RKO (cell line): Measurements from ENCODE around the gene CASZ1.

Experiments
- DNase-seq: peaks from one replicate; pipeline ENCODE4 v3.0.0-alpha.2; 2016; ENCODE audit warnings: low spot score

Gene CASZ1

GRCh38 chr1:10638559-10639005, 157.9 kb downstream of the CASZ1 start:
- no peak for DNase-seq

GRCh38 chr1:10637834-10638558, 158.4 kb downstream of the CASZ1 start:
- DNase-seq = no peak

DNA sequence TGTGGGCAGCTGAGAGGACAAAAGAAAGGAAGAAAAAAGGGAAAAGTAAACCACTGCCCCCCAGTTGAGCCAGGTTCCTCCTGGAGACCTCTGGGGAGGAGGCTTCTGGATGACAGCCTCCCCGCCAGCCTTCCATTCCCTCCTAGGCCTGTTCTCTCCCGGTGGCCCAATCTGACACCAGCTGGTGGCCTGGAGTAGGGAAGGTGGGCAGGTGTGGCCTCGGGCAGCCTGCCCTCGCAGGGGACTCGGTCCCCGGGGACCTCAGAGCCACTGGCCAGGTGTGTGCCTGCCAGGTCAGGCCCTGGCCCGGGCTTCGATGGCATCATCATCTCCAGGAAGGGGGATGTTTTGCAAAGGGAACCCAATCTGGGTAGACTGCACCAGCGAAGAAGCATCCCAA, 159.0 kb downstream of the CASZ1 start:
- DNase-seq = no peak

- DNase-seq = no peak
These were observed 160.5 kb downstream of the CASZ1 start for GRCh38 chr1:10635992-10636391.

GRCh38 chr1:10635085-10635896, 161.2 kb downstream of the CASZ1 start:
- DNase-seq = no peak

DNA sequence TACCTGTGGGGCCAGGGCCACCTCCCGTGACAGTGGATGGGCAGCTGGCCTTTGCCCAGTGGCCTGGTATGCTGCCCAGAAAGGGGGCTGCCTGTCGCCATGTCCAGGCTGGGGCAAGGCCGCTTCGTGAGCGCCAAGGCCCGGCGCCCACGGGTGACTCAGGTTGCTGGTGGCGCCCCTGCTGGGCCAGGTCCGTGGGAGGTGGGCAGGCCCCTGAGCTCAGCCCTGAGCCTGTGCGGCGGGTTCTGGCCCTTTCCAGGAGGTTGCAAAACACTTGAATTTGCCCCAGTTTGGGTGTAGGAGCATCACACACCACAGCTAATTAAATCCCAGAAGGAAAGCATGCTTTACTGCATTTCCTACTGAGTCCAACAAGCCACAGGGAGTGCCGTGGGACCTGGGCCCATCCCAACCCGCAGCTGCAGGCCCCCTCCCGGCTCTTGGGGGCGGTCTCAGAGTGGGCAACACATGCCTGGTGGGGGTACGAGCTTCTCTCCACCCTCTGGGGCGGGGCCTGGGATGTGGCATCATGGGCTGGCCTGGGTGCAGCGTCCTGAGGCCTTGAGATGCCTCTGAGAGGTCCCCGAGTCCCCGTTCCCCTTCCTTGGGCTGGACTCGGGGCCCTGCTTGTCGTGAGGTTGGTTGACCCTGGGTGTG, 161.9 kb downstream of the CASZ1 start:
- DNase-seq = no peak

DNA sequence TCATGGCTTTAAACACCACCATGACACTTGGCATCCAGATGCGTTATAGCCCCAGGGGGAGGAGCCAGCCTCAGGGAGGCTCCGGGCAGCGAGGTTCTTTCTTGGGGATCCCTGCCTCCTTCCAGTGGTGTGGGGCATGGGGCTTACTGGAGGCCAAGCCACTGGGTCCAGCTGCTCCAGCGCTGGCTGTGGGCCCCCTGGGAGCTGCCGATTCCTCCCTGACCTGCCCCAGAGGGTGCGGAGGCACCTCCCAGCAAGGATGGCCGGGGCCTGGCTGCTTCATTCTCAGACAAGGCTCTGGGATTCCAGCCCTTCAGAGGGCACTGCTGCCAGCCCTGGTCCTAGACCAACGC, 162.4 kb downstream of the CASZ1 start:
- no peak for DNase-seq

DNA sequence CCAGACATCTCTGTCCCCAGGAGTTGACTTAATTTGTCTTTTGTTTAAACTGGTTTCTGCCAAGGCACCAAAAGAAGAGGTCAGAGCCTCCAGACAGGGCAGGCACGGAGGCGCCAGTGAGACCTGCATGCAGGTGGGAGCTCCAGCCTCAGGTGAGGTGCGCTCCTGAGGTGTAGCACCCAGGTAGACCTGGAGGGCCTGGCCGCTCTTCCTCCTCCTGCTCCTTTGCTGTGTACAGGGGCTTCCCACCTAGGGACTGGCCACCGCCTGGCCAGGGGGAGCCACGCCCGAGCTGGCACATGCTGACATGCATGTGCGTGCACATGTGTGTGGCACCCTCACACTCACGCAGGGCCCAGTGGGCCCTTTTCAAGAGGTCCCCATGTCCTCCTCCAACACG, 163.0 kb downstream of the CASZ1 start:
- no peak for DNase-seq

DNA sequence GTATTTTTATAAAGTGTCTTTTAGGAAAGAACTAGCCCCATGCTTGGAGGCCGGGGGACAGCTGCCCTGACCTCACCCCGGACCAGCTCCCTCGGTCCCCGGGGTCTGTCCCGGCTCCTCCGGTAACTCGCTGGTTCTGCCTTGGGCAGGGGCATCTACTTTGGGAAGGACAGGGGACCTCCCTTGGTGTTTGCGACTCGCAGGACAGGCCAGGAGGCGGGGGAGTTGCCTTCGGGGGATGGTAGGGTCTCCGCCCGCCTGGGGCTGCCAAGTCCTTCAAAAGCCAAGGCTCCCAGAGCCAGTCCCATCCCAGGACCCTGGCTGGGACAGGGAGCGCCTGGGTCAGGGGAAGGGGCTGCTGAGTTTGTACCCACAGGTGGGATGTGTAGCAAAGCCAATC, 163.8 kb downstream of the CASZ1 start:
- no peak for DNase-seq

DNA sequence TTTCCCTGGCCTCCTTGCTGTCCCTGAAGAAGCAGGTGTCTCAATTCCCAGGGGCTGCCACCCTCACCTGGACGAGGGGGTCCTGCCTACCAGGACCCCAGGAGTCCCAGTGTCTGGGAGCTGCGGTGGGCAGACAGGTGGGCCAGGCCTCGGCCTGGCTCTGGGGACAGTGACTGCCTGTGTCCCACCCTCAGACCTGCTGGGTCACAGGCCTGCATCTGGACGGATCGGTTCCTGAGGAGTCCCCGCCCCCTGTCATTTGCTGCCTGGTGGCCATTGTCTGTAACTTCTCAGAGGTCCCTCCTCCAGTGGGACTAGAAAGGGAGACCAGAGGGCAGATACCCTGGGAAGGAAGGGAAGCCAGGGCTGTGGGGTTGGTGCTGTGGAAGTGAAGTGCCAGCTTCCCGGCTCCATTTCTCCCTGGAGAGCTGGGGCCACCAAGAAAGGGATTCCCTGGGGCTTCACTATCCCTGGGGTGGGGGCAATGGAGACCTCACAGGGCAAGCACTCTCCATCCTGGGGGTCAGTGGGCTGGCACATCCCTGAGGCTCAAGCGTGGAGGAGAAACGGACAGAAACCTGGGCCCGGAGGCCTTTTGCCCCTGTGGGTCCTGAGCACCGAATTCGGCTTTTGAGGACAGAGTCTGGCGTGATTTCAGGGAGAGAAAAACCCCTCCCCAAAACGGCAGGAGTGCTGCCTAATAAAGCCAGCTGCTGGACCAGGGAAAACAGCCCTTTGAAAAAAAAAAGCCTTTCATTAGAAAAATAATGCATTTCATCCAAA, 164.4 kb downstream of the CASZ1 start:
- DNase-seq = no peak

DNA sequence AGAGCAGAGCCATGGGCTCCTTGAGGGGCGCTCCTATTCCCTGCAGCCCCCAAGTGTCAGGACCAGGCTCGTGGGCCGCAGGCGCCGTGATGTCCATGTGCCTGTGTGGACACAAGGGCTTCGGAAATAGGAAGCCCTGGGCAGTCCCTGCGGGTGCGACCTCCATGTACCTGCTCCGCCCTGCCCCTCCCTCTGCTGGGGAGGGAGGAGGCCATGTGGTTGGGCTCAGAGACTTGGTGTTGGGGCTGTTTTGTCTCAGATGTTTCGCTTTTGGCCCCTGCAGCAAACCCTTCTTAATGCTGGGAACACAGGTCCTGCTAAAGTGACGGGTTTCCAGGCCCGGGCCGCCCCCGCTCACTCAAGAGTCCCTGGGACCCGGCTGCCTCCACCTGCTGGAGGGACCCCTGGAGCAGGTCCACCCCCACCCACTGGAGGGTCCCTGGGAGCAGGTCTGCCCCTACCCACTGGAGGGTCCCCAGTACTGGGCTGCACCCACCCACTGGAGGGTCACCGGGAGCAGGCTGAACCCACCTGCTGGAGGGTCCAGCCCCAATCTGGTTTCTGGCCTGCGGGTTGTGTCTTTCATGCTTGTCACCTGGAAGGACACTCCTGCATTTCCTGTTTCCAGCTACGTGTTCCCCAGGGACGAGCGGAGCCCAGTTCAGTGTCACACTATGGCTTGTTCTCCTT, 165.2 kb downstream of the CASZ1 start:
- DNase-seq = no peak

DNA sequence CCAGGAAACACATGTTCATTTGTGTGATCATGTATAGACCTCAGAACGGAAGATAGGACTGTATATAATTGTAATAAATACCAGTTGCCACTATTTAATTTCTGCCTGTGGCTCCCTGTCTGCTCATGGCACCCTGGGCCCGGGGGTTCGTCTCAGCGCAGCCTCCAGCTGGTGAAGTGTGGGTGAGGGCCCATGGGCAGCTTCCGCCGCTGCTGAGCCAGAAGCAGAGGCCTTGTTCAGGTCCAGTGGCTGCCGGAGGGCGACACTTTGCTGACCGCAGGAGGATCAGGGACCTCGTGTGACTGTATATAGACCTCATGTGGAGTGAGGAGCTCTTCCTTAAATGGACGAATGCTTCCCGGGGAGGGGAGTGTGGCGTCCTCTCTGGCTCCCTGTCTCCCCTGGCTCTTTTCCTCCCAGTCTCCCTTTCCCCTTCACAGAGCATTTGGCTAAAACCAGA, 165.8 kb downstream of the CASZ1 start:
- no peak for DNase-seq

GRCh38 chr1:10629816-10630571, 166.5 kb downstream of the CASZ1 start:
- no peak for DNase-seq

DNA sequence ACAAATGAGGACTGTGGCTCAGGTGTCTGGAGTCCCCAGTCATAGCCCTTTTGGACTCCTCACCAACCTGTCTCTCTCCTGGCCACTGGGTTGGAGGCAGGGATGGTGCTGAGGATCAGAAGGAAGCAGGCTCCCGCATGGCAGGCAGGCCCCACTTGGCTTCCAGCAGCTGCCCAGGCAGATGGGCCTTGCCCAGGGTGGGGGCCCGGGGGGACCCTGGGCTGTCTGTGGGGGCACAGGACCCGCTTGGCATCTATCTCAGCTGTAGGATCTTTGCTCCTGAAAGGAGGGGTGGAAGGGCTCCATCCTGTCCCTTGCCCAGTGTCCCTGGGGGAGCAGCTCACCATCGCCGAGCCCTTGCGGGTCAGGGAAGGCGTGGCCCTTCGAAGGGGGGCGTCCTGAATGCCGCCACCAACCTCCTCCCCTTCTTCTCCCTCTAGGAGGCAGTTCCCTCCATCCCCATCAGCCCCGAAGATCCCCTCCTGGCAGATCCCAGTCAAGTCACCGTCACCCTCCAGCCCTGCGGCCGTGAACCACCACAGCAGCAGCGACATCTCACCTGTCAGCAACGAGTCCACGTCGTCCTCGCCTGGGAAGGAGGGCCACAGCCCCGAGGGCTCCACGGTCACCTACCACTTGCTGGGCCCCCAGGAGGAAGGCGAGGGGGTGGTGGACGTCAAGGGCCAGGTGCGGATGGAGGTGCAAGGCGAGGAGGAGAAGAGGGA, 167.2 kb downstream of the CASZ1 start:
- no peak for DNase-seq

DNA sequence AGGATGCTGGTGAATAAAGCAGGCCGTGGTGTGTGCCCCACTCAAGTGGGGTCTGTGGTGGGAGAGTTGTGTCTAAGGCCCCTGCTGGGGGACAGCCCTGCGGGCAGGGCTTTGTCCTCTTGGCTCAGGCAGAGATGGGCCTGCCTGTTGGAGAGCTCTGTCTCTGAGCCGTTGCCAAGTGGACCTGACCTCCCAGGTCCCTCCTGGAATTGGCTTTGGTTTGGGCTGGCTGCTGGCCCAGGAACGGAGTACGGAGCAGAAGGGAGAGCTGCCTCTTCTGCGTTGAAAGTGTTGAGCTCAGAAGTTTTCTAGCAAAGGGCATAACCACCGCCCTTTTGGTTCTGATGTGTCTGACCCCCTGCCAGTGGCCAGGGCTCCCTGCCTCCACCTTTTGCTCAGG, 167.8 kb downstream of the CASZ1 start:
- DNase-seq = no peak

DNA sequence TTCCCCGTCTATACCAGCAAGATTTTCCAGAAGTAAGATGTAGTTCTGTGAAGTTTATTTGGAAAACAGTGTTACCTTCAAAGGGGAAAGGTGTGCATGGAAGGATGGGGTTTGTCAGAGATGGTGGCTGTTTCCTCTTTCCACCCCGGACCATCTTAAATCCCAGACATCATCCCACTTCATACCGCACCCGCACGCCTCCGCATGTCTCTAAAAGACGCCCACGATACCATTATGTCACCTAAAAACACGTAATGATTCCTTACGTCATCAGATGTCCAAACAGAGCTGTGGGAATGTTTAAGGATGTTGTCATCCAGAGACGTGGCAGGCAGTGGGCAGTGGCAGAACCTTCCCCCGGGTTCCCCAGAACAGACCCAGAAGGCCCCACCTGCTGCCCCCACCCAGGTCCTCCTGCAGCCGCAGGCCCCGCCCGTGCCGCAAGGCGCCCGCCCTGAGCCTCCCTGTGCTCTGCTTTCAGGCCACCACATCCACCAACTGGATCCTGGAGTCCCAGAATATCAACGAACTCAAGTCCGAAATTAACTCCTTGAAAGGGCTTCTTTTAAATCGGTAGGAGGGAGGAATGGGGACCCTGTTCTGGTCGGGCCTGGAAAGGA, 169.5 kb downstream of the CASZ1 start:
- no peak for DNase-seq

DNA sequence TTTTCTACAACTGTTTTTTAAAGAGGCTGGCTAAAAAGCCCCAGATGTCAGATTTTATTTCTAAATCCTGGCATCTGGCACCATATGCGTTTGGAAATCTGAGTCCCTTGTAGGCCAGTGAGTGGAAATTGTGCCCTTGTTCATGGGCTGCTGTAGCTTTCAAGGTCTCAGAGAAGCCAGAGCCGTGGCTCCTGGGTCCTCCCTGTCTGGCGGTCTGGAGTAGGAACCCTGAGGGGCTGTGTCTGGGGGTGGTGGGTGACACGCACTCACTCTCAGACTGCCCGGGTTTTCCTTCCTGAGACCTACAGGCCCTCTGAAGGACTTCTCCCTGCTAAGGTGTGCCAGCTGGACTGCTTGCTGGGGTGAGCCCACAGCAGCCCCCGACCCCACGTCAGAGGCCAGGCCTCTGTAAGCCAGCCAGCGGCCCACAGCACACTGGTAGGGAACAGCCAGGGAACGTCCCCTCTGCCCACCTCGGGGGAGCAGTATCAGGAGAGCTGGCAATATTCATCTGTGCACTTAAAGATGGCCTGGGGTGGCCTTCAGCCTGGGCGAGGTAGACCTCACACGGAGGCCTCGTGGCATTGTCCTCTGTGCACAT, 170.2 kb downstream of the CASZ1 start:
- no peak for DNase-seq

DNA sequence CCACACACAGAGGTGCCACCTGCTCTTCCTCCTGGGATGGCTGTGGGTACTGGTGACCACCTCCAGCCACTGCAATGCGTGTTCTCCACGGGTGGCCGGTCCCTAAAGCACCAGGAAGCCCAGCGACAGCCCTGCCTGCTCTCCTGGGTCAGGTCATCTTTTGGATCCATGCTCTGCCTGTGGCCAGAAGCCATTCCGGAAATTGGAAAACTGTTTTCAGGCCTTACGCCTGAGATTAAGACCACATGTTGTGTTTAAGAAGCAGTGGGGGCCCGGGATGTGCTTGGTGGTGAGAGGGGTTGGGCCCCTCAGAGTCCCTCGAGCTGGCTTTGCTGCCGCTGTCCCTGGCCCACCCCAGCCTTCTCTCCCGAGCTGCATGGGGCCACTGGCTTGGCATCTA, 170.9 kb downstream of the CASZ1 start:
- DNase-seq = no peak

DNA sequence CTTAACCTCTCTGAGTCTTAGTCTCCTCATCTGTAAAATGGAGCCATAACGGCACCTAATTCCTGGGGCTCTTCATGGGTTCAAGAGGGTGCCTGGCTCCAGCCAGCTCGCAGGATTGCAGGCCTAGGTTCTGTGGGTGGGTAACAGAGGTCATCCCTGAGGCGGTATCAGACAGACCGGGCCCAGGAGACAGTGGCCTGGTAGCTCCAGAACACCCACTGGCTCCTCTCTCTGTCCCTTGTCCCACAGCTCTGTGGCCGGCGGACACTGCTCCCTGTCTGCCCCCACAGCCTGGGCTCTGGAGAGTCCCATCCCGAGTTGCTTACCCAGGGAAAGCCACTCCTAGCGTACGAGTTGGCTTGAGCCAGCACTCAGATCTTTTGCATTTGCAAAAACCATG, 171.4 kb downstream of the CASZ1 start:
- DNase-seq = no peak
